H1 (cell line): ENCODE data around the gene PCNX1. TPM values are rescaled to one million over a fixed set of nuclear protein-coding genes. Genes with fewer than 3 reads are reported as not detected.

Experiments
- CTCF ChIA-PET: fragments of 300-600 bp; sonication (Branson Sonifier 250); formaldehyde crosslinking; loops from one replicate; lab custom pipeline; 2021; ENCODE audit not compliant: partially characterized antibody; lab: Charles Lee
- POLR2A ChIA-PET: fragments of 300-600 bp; sonication (Branson Sonifier 250); formaldehyde crosslinking; loops from one replicate; lab custom pipeline; 2021; ENCODE audit warnings: inconsistent platforms; ENCODE audit not compliant: partially characterized antibody; lab: Charles Lee
- DNase-seq, 2 experiments: peaks; one replicate each; pipeline versions ENCODE4 v3.0.0 to v3.0.0-alpha.2; 2010 to 2022; ENCODE audit warnings: low spot score in 2 of 2, low read depth in 1 of 2, mixed read lengths in 1 of 2
- FAIRE-seq: peaks from 2 replicates; lab custom pipeline; 2011; peaks lifted over from hg19 to GRCh38; lab: Jason Lieb, UNC
- H2AFZ ChIP-seq: 2 replicates; pipeline ENCODE4 v1.8.1; 2012; ENCODE audit warnings: low read length, inconsistent platforms
- H2AK5ac ChIP-seq: 2 replicates; pipeline ENCODE4 v1.6.1; 2013; ENCODE audit warnings: low read depth, low read length
- H2BK120ac ChIP-seq: replicated peaks from 2 replicates; pipeline ENCODE3; 2013; ENCODE audit warnings: low read depth, low read length, inconsistent platforms
- H2BK12ac ChIP-seq: 2 replicates; pipeline ENCODE4 v1.6.1; 2013; ENCODE audit warnings: low read depth, low read length
- H2BK15ac ChIP-seq: 2 replicates; pipeline ENCODE4 v1.6.1; 2013; ENCODE audit warnings: low read length
- H2BK20ac ChIP-seq: 2 replicates; pipeline ENCODE4 v1.6.1; 2013; ENCODE audit warnings: low read length
- H2BK5ac ChIP-seq: 2 replicates; pipeline ENCODE4 v1.6.1; 2013; ENCODE audit warnings: low read depth, low read length
- H3K14ac ChIP-seq: 2 replicates; pipeline ENCODE4 v1.6.1; 2013; ENCODE audit warnings: inconsistent platforms; ENCODE audit not compliant: insufficient read length
- H3K18ac ChIP-seq: 2 replicates; pipeline ENCODE4 v1.6.1; 2013; ENCODE audit warnings: low read length; ENCODE audit errors: extremely low read depth
- H3K23ac ChIP-seq: 2 replicates; pipeline ENCODE4 v1.6.1; 2013; ENCODE audit warnings: inconsistent platforms; ENCODE audit not compliant: insufficient read length
- H3K23me2 ChIP-seq: 2 replicates; pipeline ENCODE4 v1.6.1; 2013; ENCODE audit warnings: low read depth, low read length
- H3K27ac ChIP-seq: 2 replicates; pipeline ENCODE4 v1.6.1; 2011; ENCODE audit warnings: low read depth, low read length, inconsistent platforms
- H3K27me3 ChIP-seq, 4 experiments: replicated peaks in 1 of 4; 1 replicate in 1 of 4; 2 replicates in 3 of 4; pipeline versions ENCODE4 v1.6.1 to v1.8.1; 2011 to 2013; ENCODE audit warnings: low read length in 3 of 4, mild to moderate bottlenecking in 3 of 4, inconsistent platforms in 2 of 4, mixed read lengths in 2 of 4, moderate library complexity in 1 of 4; ENCODE audit not compliant: control insufficient read depth in 3 of 4, insufficient read depth in 3 of 4; ENCODE audit errors: extremely low read depth in 1 of 4
- H3K36me3 ChIP-seq, 4 experiments: 2 replicates each; pipeline versions ENCODE4 v1.6.1 to v1.8.1; 2011 to 2013; ENCODE audit warnings: mild to moderate bottlenecking in 4 of 4, low read length in 3 of 4, moderate library complexity in 2 of 4, control low read depth in 1 of 4, inconsistent platforms in 1 of 4; ENCODE audit not compliant: insufficient read depth in 4 of 4, control insufficient read depth in 2 of 4
- H3K4ac ChIP-seq: replicated peaks from 2 replicates; pipeline ENCODE3; 2013; ENCODE audit warnings: low read length, low read depth, mixed read lengths, inconsistent platforms; ENCODE audit not compliant: insufficient read length
- H3K4me1 ChIP-seq, 4 experiments: replicated peaks in 1 of 4; 1 replicate in 1 of 4; 2 replicates in 3 of 4; pipeline versions ENCODE4 v1.6.1 to v1.8.1; 2011 to 2013; ENCODE audit warnings: low read length in 3 of 4, inconsistent platforms in 2 of 4, mixed read lengths in 1 of 4; ENCODE audit not compliant: insufficient read depth in 4 of 4, control insufficient read depth in 3 of 4
- H3K4me2 ChIP-seq, 2 experiments: 2 replicates each; pipeline versions ENCODE4 v1.6.1 to v1.8.1; 2011 to 2013; ENCODE audit warnings: low read depth in 2 of 2, low read length in 2 of 2, control low read depth in 1 of 2, inconsistent platforms in 1 of 2, mild to moderate bottlenecking in 1 of 2; ENCODE audit not compliant: insufficient read depth in 1 of 2
- H3K4me3 ChIP-seq, 4 experiments: fragments of 200-600, 300-600 bp in 1 of 4; sonication (generic), shearing (Covaris generic), sonication (Bioruptor Twin) in 1 of 4; 2 replicates each; pipeline versions ENCODE4 v1.5.1 to v1.8.1; 2011 to 2016; ENCODE audit warnings: low read length in 4 of 4, low read depth in 3 of 4, control low read depth in 2 of 4, inconsistent platforms in 2 of 4, mild to moderate bottlenecking in 2 of 4, mixed read lengths in 1 of 4, moderate library complexity in 1 of 4; ENCODE audit not compliant: insufficient read depth in 2 of 4; ENCODE audit errors: extremely low read depth in 1 of 4
- H3K56ac ChIP-seq: replicated peaks from 2 replicates; pipeline ENCODE3; 2013; ENCODE audit warnings: low read depth, mild to moderate bottlenecking, mixed read lengths, low read length, inconsistent platforms; ENCODE audit not compliant: insufficient read length
- H3K79me1 ChIP-seq: 2 replicates; pipeline ENCODE4 v1.6.1; 2013; ENCODE audit warnings: low read depth, low read length, control low read depth
- H3K79me2 ChIP-seq, 2 experiments: 2 replicates each; pipeline versions ENCODE4 v1.6.1 to v1.8.1; 2012 to 2013; ENCODE audit warnings: low read length in 2 of 2, mild to moderate bottlenecking in 2 of 2, inconsistent platforms in 1 of 2; ENCODE audit not compliant: insufficient read depth in 2 of 2, control insufficient read depth in 1 of 2
- H3K9ac ChIP-seq, 4 experiments: replicated peaks in 1 of 4; 1 replicate in 1 of 4; 2 replicates in 3 of 4; pipeline versions ENCODE4 v1.6.1 to v1.8.1; 2011 to 2013; ENCODE audit warnings: low read depth in 3 of 4, low read length in 3 of 4, control low read depth in 2 of 4, mild to moderate bottlenecking in 2 of 4, moderate library complexity in 2 of 4, inconsistent platforms in 1 of 4; ENCODE audit errors: extremely low read depth in 1 of 4
- H3K9me3 ChIP-seq, 2 experiments: 2 replicates each; pipeline versions ENCODE4 v1.6.1 to v1.8.1; 2012 to 2013; ENCODE audit warnings: mild to moderate bottlenecking in 2 of 2, moderate library complexity in 2 of 2, control low read depth in 1 of 2, inconsistent platforms in 1 of 2, low read depth in 1 of 2, low read length in 1 of 2, mixed read lengths in 1 of 2; ENCODE audit not compliant: insufficient read depth in 2 of 2
- H4K20me1 ChIP-seq, 2 experiments: replicated peaks in 1 of 2; 2 replicates each; pipeline versions ENCODE3 to v1.8.1; 2011 to 2013; ENCODE audit warnings: inconsistent platforms in 2 of 2, low read length in 2 of 2, mild to moderate bottlenecking in 1 of 2; ENCODE audit not compliant: insufficient read depth in 2 of 2, control insufficient read depth in 1 of 2
- H4K5ac ChIP-seq: 2 replicates; pipeline ENCODE4 v1.6.1; 2013; ENCODE audit warnings: low read length, low read depth, mixed read lengths, inconsistent platforms; ENCODE audit not compliant: insufficient read length
- H4K8ac ChIP-seq: 2 replicates; pipeline ENCODE4 v1.8.0; 2013; ENCODE audit warnings: mild to moderate bottlenecking, moderate library complexity, low read length, inconsistent platforms; ENCODE audit not compliant: insufficient read depth; ENCODE audit errors: extremely low read depth
- H4K91ac ChIP-seq: replicated peaks from 2 replicates; pipeline ENCODE3; 2013; ENCODE audit warnings: low read length, mixed read lengths, inconsistent platforms; ENCODE audit not compliant: insufficient read length
- ASH2L ChIP-seq: fragments of 200-600, 300-600 bp; sonication (generic); IDR thresholded peaks from one replicate; pipeline ENCODE4 v1.7.1; 2017; ENCODE audit warnings: low read length
- HDAC2 ChIP-seq, 2 experiments: fragments of 300-600 bp in 1 of 2; sonication (generic) in 1 of 2; IDR thresholded peaks; 2 replicates each; pipeline ENCODE4 v1.6.1; 2011 to 2012; ENCODE audit warnings: low read depth in 2 of 2, low read length in 2 of 2, mild to moderate bottlenecking in 2 of 2, moderate library complexity in 2 of 2, borderline replicate concordance in 1 of 2, inconsistent platforms in 1 of 2
- HDAC6 ChIP-seq: IDR thresholded peaks from one replicate; pipeline ENCODE4 v1.7.1; 2012; ENCODE audit warnings: low read depth, mild to moderate bottlenecking, inconsistent platforms, low read length, moderate library complexity
- PHF8 ChIP-seq: fragments of 200-600 bp; sonication (generic); conservative IDR thresholded peaks from 2 replicates; pipeline ENCODE4 v1.7.1; 2012; ENCODE audit warnings: low read depth, mild to moderate bottlenecking, inconsistent platforms, low read length, moderate library complexity
- POLR2AphosphoS5 ChIP-seq: IDR thresholded peaks from 2 replicates; pipeline ENCODE4 v1.6.1; 2011; ENCODE audit warnings: low read depth, low read length
- RNF2 ChIP-seq: fragments of 200-900, 300-1000 bp; sonication (generic); IDR thresholded peaks from 2 replicates; pipeline ENCODE4 v1.7.1; 2016; ENCODE audit warnings: borderline replicate concordance, low read depth, mild to moderate bottlenecking, antibody characterized with exemption, low read length; ENCODE audit not compliant: poor library complexity, severe bottlenecking; ENCODE audit errors: missing control alignments
- RXRA ChIP-seq: IDR thresholded peaks from 2 replicates; pipeline ENCODE4 v1.6.1; 2011; ENCODE audit warnings: low read depth, mild to moderate bottlenecking, low read length, moderate library complexity; ENCODE audit not compliant: insufficient read depth
- SIRT6 ChIP-seq: IDR thresholded peaks from one replicate; pipeline ENCODE4 v1.7.1; 2012; ENCODE audit warnings: low read length, inconsistent platforms
- TBP ChIP-seq: IDR thresholded peaks from 2 replicates; pipeline ENCODE4 v1.6.1; 2011; ENCODE audit warnings: low read depth, low read length, improper control_type of control experiment
- TCF12 ChIP-seq: IDR thresholded peaks from 2 replicates; pipeline ENCODE4 v1.6.1; 2011; ENCODE audit warnings: low read depth, mild to moderate bottlenecking, low read length
- TEAD4 ChIP-seq: IDR thresholded peaks from 2 replicates; pipeline ENCODE4 v1.6.1; 2012; ENCODE audit warnings: low read depth, low read length, inconsistent platforms, mixed read lengths
- WGBS, 2 experiments: shearing (Covaris generic) in 1 of 2; methylation state at CpG; one replicate each; pipeline versions ENCODE4 v1.1.6 to v1.1.7; 2013 to 2015; ENCODE audit warnings: low lambda C conversion rate in 2 of 2, mixed read lengths in 2 of 2, inconsistent platforms in 1 of 2, low coverage in 1 of 2, missing lambda C conversion rate in 1 of 2; ENCODE audit not compliant: insufficient replicate concordance in 2 of 2, insufficient coverage in 1 of 2, insufficient read length in 1 of 2; ENCODE audit errors: extremely low coverage in 1 of 2, missing lambda C conversion rate in 1 of 2; 5-methylcytosine and 5-hydroxymethylcytosine counted together
- polyA plus RNA-seq, 7 experiments: library from polyadenylated mRNA; depleted of rRNA in 3 of 7; stranded (reverse) in 5 of 7; unstranded in 2 of 7; fragments of >200 nt in 5 of 7; fragments of 200-250 nt in 2 of 7; gene quantifications; 1 replicate in 5 of 7; 2 replicates in 1 of 7; 4 replicates in 1 of 7; pipeline versions ENCODE4 v1.2.1 to v1.2.3, GENCODE V29; 2011 to 2013; ENCODE audit warnings: missing spikeins in 2 of 7, mixed read lengths in 2 of 7
- total RNA-seq: library from RNA; stranded (reverse); fragmentation: NEBNext Ultra II Directional; extraction: Animal tissue kit (Norgen Biotek cat#: 25700); gene quantifications from 2 replicates; pipeline ENCODE4 v1.2.1, GENCODE V29; 2021
- TF ChIP-seq, protein P1 (sequence below), 3 experiments: IDR thresholded peaks; 1 replicate in 2 of 3; 2 replicates in 1 of 3; pipeline versions ENCODE4 v1.5.1 to v1.6.1; 2011; ENCODE audit warnings: low read length in 3 of 3, mild to moderate bottlenecking in 3 of 3, inconsistent platforms in 2 of 3, low read depth in 1 of 3, moderate library complexity in 1 of 3; ENCODE audit not compliant: insufficient read depth in 1 of 3; ENCODE audit errors: control extremely low read depth in 1 of 3

PCNX1 gene
- total and polyA plus RNA-seq, 2 of the 8 experiments (the other 6 are each of a cell fraction or from before 2014, with no cell fraction given) = 37.7 to 53.2 TPM

GRCh38 chr14:71121001-71121400 is 213.7 kb downstream of the PCNX1 start:
- Histone ChIP-seq H3K36me3 (no peaks in the 10 kb centered on the region), H3K23ac (no peak overlapping the region), H3K23me2 (no peaks in the 10 kb centered on the region), H4K8ac (no peak overlapping the region), H3K27me3 (no peaks in the 10 kb centered on the region), H3K27ac (no peak overlapping the region), H4K20me1 (no peaks in the 10 kb centered on the region), H3K4me1 (peaks cover 0 to 6% (median 2%) of the 10 kb centered on the region in 4 experiments; a peak in 3 of 7 replicates), H3K18ac (no peak overlapping the region), H2AFZ (no peak overlapping the region), H3K79me1 (no peaks in the 10 kb centered on the region), H3K4me3 (no peak overlapping the region), H4K91ac (no peak overlapping the region), H3K9ac (no peak overlapping the region), H3K14ac (no peak overlapping the region), H3K79me2 (no peaks in the 10 kb centered on the region), H2BK15ac (no peak overlapping the region), H3K4ac (no peak overlapping the region), H2BK12ac (no peak overlapping the region), H2BK5ac (no peak overlapping the region), H2AK5ac (no peak overlapping the region), H2BK120ac (no peak overlapping the region), H2BK20ac (no peak overlapping the region), H3K4me2 (no peak overlapping the region), H3K9me3 (peaks cover 20 to 24% of the 10 kb centered on the region in 2 experiments; a peak in 3 of 4 replicates), H4K5ac (no peak overlapping the region), H3K56ac (no peak overlapping the region)
- POLR2A ChIA-PET = no interaction called here
- 85% methylated on average over 1 of the region's 1 CpG; no CpG with 5 or more reads in 1 of the 2 experiments for WGBS, 2 experiments
- FAIRE-seq (no peak), DNase-seq (no peak)
- CTCF ChIA-PET = no interaction called here
- no peak for TF ChIP-seq RNF2
- TF ChIP-seq TEAD4 = no peak
- no peak for TF ChIP-seq SIRT6
- TF ChIP-seq ASH2L = no peak
- TF ChIP-seq HDAC6 = no peak
- no peak for TF ChIP-seq TCF12
- no peak for TF ChIP-seq POLR2AphosphoS5
- no peak for TF ChIP-seq HDAC2 (IDR thresholded peaks at IDR 0.05; ENCODE audit: borderline replicate concordance in 1 of 2, low read depth in 2 of 2, low read length in 2 of 2)
- TF ChIP-seq TBP = no peak
- TF ChIP-seq PHF8 = no peak
- TF ChIP-seq, protein P1, sequence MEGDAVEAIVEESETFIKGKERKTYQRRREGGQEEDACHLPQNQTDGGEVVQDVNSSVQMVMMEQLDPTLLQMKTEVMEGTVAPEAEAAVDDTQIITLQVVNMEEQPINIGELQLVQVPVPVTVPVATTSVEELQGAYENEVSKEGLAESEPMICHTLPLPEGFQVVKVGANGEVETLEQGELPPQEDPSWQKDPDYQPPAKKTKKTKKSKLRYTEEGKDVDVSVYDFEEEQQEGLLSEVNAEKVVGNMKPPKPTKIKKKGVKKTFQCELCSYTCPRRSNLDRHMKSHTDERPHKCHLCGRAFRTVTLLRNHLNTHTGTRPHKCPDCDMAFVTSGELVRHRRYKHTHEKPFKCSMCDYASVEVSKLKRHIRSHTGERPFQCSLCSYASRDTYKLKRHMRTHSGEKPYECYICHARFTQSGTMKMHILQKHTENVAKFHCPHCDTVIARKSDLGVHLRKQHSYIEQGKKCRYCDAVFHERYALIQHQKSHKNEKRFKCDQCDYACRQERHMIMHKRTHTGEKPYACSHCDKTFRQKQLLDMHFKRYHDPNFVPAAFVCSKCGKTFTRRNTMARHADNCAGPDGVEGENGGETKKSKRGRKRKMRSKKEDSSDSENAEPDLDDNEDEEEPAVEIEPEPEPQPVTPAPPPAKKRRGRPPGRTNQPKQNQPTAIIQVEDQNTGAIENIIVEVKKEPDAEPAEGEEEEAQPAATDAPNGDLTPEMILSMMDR (IDR thresholded peaks at IDR 0.05; ENCODE audit: control extremely low read depth in 1 of 3, insufficient read depth in 1 of 3, low read depth in 1 of 3, low read length in 3 of 3) = no peak
- TF ChIP-seq RXRA = no peak
